Bronchial epithelial cell (primary cell): Measurements from ENCODE around the gene FICD. TPM values are rescaled to one million over a fixed set of nuclear protein-coding genes. Genes with fewer than 3 reads are reported as not detected.

ENCODE experiments used
- DNase-seq: peaks from one replicate; pipeline ENCODE4 v3.0.0-alpha.2; 2010; ENCODE audit warnings: low read depth
- FAIRE-seq: peaks from 2 replicates; lab custom pipeline; 2011; peaks lifted over from hg19 to GRCh38; lab: Jason Lieb, UNC
- H3K27me3 ChIP-seq: 2 replicates; pipeline ENCODE4 v1.5.1; 2011; ENCODE audit warnings: low read length; ENCODE audit not compliant: control insufficient read depth, insufficient read depth
- H3K36me3 ChIP-seq: 2 replicates; pipeline ENCODE4 v1.5.1; 2011; ENCODE audit warnings: low read length; ENCODE audit not compliant: control insufficient read depth, insufficient read depth
- H3K4me3 ChIP-seq: 2 replicates; pipeline ENCODE4 v1.5.1; 2011; ENCODE audit warnings: mild to moderate bottlenecking, low read depth, low read length, control low read depth
- CTCF ChIP-seq: IDR thresholded peaks from 2 replicates; pipeline ENCODE4 v1.5.1; 2011; ENCODE audit warnings: mild to moderate bottlenecking, moderate library complexity, low read length, control low read depth, inconsistent platforms; ENCODE audit not compliant: insufficient read depth, severe bottlenecking
- total RNA-seq: library from RNA; depleted of rRNA; stranded (reverse); fragments of >200 nt; gene quantifications from 2 replicates; pipeline ENCODE4 v1.2.1, GENCODE V29; 2014

FICD gene
- total RNA-seq, 1 donor from 2014 or later, result 11.6 TPM

GRCh38 chr12:108559748-108560147 lies 44.7 kb downstream of the FICD start:
- Histone ChIP-seq H3K4me3 (peak overlapping the region; percentile 95), H3K36me3 (peaks cover 11% of the 10 kb centered on the region), H3K27me3 (no peaks in the 10 kb centered on the region)
- no peak for DNase-seq
- TF ChIP-seq CTCF, result peak; percentile 17
- FAIRE-seq, result no peak

GRCh38 chr12:108560321-108560721 lies 45.2 kb downstream of the FICD start:
- TF ChIP-seq CTCF, result no peak
- peak; percentile 63 for DNase-seq
- H3K4me3 ChIP-seq, result peak overlapping the region; percentile 95
- H3K36me3 ChIP-seq, result peaks cover 14% of the 10 kb centered on the region
- no peak for FAIRE-seq
- H3K27me3 ChIP-seq, result no peaks in the 10 kb centered on the region

DNA sequence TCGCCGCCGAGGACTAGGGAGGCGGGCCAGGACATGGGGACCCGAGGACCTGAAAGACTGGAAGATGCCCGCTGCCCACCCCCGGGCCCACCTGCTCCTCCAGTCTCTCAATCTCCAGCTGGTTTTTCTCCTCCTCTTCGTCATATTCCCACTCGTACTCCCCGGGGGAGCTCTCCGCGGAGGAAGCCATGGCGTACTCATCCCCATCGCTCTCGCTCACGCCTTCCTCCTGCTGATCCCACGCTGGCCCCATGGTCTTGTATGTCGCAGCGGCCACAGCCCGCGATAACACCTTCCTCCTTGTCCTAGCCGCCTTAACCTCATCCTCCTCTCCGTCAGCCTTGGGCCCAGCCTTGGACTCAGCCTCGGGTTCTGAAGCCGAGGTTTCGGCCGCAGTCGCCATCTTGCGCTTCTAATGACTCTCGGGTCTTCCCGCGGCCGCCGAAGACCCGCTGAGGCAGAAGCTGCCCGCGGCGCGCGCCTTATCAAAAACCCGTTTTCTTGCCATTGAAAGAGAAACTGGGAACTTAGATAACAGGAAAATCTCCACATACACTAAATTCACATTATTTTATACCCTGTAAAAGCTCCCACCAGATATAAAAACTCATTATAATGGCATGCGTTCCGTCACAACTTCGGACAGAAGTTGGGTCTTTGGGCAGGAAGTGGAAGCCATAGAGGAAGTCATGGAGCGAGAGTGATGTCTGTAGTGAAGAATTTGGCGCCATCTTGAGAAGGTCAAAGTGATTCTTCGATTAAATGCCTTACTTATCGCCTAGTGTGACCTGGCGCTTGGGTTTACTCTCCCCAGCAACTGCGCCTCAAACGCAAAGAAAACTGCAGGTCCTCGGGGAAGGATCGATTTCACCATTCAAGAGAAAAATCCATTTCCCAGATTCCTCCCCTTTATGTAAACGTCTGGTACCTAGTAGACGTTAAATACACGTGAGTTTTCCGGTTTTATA lies 46.0 kb downstream of the FICD start, which contains the start of gene SART3:
TSS of gene SART3 (minus strand) at position 422 of the 968 bp plus-strand sequence. CDS start at position 403, 19 bp downstream.
- H3K27me3 ChIP-seq, result no peaks in the 10 kb centered on the region
- FAIRE-seq, result no peak
- TF ChIP-seq CTCF, result no peak
- H3K36me3 ChIP-seq, result peaks cover 14% of the 10 kb centered on the region
- DNase-seq, result peak; percentile 90
- H3K4me3 ChIP-seq, result peak within 1 kb of the TSS; percentile 95

GRCh38 chr12:108561852-108562347 lies 46.8 kb downstream of the FICD start:
- Histone ChIP-seq H3K36me3 (peaks cover 16% of the 10 kb centered on the region), H3K4me3 (peak overlapping the region; percentile 95), H3K27me3 (no peaks in the 10 kb centered on the region)
- DNase-seq (no peak), FAIRE-seq (no peak)
- TF ChIP-seq CTCF, result no peak

GRCh38 chr12:108562348-108563135 lies 47.5 kb downstream of the FICD start, which contains the start of gene ISCU:
ISCU (plus strand) TSS chr12:108562596; CDS start chr12:108562623, 27 bp downstream.
- peak within 1 kb of the TSS; percentile 95 for H3K4me3 ChIP-seq
- TF ChIP-seq CTCF, result no peak
- peak; percentile 85 for DNase-seq
- FAIRE-seq, result no peak
- H3K36me3 ChIP-seq, result peaks cover 19% of the 10 kb centered on the region
- H3K27me3 ChIP-seq, result no peaks in the 10 kb centered on the region
